ENCODE measurements around the gene INSC. TPM values are rescaled to one million over a fixed set of nuclear protein-coding genes. Genes with fewer than 3 reads are reported as not detected.

Gene INSC
- polyA plus RNA-seq, 1 donor from 2014 or later, result 0.12 TPM

DNA sequence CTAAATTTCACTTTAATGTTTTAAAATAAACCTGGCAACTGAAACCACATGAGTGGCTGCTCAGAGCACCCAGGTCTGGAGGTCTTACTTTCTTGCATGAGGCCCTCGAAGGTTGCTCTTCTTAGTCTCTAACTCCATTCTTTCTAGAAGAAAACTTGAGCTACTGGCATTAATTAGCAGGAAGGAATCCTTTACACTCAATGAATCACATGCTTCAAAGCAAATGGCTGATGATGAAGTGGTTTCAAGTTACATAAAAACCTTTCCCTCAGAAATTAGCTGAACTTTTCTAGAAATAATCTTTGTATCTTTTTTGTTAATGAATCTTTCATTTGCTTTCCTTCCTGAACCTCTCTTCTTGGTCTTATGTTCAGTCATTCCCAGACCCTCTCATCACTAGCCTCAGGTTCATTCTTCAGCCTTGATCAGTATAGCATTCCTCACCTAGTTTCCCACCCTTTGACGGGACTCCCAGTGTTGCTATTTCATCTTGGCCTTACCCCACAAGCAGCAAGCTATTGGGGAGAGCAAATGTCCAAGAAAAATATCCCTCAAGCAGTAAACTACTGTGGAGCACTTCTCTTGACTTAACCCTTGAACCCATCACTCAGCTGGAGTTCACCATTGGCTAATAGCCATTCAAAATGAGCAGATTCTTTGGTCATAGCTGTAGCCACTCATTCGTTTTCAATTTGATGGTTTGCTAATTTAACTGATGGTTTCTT lies 75.1 kb downstream of the INSC start:
- Histone ChIP-seq H3K9me2 (ENCODE audit: insufficient read depth, low read length) (no peaks in the 10 kb centered on the region), H4K20me1 (ENCODE audit: insufficient read depth) (no peaks in the 10 kb centered on the region), H3K36me3 (ENCODE audit: insufficient read depth, low read length) (no peaks in the 10 kb centered on the region), H3K9me3 (ENCODE audit: low read length) (no peaks in the 10 kb centered on the region), H3K4me2 (ENCODE audit: low read length) (no peak overlapping the region), H3K79me2 (replicated peaks; ENCODE audit: insufficient read depth, low read length) (no peaks in the 10 kb centered on the region), H2AFZ (ENCODE audit: low read depth, low read length) (no peak overlapping the region), H3K4me3 (ENCODE audit: low read length) (no peak overlapping the region), H3K27ac (ENCODE audit: low read length) (no peak overlapping the region), H3K27me3 (ENCODE audit: insufficient read depth, low read depth, low read length) (no peaks in the 10 kb centered on the region), H3F3A (ENCODE audit: insufficient read depth, low read length, poor library complexity, severe bottlenecking) (no peaks in the 10 kb centered on the region), H3K9ac (ENCODE audit: low read length) (no peak overlapping the region)
- TF ChIP-seq MXI1 (conservative IDR thresholded peaks at IDR 0.05; ENCODE audit: poor library complexity, severe bottlenecking), result no peak
- TF ChIP-seq TAF1 (IDR thresholded peaks at IDR 0.05; ENCODE audit: low read depth), result no peak
- no peak for TF ChIP-seq SMC3 (conservative IDR thresholded peaks at IDR 0.05; ENCODE audit: poor library complexity)
- TF ChIP-seq, protein P1, sequence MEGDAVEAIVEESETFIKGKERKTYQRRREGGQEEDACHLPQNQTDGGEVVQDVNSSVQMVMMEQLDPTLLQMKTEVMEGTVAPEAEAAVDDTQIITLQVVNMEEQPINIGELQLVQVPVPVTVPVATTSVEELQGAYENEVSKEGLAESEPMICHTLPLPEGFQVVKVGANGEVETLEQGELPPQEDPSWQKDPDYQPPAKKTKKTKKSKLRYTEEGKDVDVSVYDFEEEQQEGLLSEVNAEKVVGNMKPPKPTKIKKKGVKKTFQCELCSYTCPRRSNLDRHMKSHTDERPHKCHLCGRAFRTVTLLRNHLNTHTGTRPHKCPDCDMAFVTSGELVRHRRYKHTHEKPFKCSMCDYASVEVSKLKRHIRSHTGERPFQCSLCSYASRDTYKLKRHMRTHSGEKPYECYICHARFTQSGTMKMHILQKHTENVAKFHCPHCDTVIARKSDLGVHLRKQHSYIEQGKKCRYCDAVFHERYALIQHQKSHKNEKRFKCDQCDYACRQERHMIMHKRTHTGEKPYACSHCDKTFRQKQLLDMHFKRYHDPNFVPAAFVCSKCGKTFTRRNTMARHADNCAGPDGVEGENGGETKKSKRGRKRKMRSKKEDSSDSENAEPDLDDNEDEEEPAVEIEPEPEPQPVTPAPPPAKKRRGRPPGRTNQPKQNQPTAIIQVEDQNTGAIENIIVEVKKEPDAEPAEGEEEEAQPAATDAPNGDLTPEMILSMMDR (IDR thresholded peaks at IDR 0.05; ENCODE audit: poor library complexity, severe bottlenecking), result no peak
- no peak for TF ChIP-seq EP300 (conservative IDR thresholded peaks at IDR 0.05; ENCODE audit: poor library complexity, severe bottlenecking)
- TF ChIP-seq, protein P2, sequence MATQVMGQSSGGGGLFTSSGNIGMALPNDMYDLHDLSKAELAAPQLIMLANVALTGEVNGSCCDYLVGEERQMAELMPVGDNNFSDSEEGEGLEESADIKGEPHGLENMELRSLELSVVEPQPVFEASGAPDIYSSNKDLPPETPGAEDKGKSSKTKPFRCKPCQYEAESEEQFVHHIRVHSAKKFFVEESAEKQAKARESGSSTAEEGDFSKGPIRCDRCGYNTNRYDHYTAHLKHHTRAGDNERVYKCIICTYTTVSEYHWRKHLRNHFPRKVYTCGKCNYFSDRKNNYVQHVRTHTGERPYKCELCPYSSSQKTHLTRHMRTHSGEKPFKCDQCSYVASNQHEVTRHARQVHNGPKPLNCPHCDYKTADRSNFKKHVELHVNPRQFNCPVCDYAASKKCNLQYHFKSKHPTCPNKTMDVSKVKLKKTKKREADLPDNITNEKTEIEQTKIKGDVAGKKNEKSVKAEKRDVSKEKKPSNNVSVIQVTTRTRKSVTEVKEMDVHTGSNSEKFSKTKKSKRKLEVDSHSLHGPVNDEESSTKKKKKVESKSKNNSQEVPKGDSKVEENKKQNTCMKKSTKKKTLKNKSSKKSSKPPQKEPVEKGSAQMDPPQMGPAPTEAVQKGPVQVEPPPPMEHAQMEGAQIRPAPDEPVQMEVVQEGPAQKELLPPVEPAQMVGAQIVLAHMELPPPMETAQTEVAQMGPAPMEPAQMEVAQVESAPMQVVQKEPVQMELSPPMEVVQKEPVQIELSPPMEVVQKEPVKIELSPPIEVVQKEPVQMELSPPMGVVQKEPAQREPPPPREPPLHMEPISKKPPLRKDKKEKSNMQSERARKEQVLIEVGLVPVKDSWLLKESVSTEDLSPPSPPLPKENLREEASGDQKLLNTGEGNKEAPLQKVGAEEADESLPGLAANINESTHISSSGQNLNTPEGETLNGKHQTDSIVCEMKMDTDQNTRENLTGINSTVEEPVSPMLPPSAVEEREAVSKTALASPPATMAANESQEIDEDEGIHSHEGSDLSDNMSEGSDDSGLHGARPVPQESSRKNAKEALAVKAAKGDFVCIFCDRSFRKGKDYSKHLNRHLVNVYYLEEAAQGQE (IDR thresholded peaks at IDR 0.05; ENCODE audit: borderline replicate concordance), result no peak
- TF ChIP-seq EZH2 (IDR thresholded peaks at IDR 0.05; ENCODE audit: borderline replicate concordance, insufficient read depth, low read length, poor library complexity, severe bottlenecking), result no peak

DNA sequence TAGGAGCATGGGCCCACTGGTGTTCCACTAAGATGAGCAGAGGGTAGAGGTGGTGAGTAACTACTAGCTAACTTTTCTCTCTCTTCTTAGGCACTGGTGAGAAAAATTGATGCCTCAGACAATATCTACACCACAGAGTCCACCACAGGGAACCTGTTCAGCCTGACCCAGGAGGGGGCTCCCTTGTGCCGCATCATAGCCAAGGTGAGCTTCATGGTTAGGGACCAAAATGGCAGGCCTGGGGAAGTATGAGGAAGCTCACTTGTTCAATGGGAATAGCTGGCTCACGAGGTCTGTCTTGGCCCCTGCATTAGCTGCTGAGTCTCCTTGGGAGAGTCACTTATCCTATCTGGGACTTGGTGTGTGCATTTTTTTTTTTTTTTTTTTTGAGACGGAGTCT lies 75.9 kb downstream of the INSC start:
- Histone ChIP-seq H3K27ac (ENCODE audit: low read length) (no peak overlapping the region), H3F3A (ENCODE audit: insufficient read depth, low read length, poor library complexity, severe bottlenecking) (no peaks in the 10 kb centered on the region), H3K9ac (ENCODE audit: low read length) (no peak overlapping the region), H3K4me3 (ENCODE audit: low read length) (no peak overlapping the region), H3K27me3 (ENCODE audit: insufficient read depth, low read depth, low read length) (no peaks in the 10 kb centered on the region), H3K9me2 (ENCODE audit: insufficient read depth, low read length) (no peaks in the 10 kb centered on the region), H4K20me1 (ENCODE audit: insufficient read depth) (no peaks in the 10 kb centered on the region), H3K4me2 (ENCODE audit: low read length) (no peak overlapping the region), H3K9me3 (ENCODE audit: low read length) (no peaks in the 10 kb centered on the region), H2AFZ (ENCODE audit: low read depth, low read length) (no peak overlapping the region), H3K36me3 (ENCODE audit: insufficient read depth, low read length) (no peaks in the 10 kb centered on the region), H3K79me2 (replicated peaks; ENCODE audit: insufficient read depth, low read length) (no peaks in the 10 kb centered on the region)
- TF ChIP-seq EP300 (conservative IDR thresholded peaks at IDR 0.05; ENCODE audit: poor library complexity, severe bottlenecking), result no peak
- TF ChIP-seq, protein P2 (IDR thresholded peaks at IDR 0.05; ENCODE audit: borderline replicate concordance), result no peak
- TF ChIP-seq RAD21 (conservative IDR thresholded peaks at IDR 0.05), result no peak
